Measurements from ENCODE around the gene HAO2.

Gene HAO2

DNA sequence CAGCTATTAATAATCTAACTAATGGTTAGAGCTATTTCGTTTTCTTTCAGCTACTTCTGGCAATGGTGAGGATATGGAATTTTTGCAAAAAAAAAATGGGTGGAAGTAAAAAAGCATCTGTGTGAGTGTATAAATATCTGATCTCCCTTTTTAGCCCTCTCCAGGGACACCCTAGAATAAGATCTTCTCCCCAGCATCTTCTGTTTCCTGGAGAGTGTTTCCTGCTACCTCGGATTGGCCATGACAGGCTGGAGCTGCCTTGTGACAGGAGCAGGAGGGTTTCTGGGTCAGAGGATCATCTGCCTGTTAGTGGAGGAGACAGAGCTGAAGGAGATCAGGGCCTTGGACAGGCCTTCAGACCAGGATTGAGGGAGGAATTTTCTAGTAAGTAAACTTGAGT is 70.2 kb downstream of the HAO2 start:
- no peak for DNase-seq (ENCODE audit: low read depth)

DNA sequence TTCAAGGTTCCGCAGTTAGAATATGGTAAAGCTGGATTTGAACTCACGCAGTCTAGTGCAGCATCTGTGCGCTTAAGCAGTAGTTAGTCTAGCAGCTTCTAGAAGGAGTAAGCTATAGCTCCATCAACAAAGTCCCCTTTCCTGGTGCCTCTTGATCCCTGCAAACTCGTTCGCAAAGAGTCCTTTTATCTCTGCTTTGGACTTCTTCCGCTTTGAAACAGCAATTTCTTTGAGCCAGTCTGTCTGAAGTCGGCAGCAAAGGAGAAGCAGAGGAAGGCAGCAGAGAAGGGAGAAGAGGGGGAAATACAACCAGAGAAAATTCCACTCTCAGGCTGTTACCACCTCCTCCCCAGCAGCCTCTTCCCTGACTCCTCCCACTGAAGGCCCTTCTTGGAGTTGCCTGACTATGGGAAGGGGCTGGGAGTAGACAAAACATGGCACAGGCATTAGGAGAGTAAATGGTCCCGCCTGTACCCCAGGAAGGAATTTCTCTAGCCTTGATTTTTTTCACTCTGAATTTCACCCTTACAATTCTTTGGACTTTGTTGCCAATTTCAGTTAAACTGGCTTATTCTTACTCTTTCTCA is 72.2 kb downstream of the HAO2 start:
- DNase-seq (ENCODE audit: low read depth), result no peak

GRCh38 chr1:119442756-119443155 is 74.2 kb downstream of the HAO2 start:
- no peak for DNase-seq (ENCODE audit: low read depth)

All from stimulated activated CD8-positive, alpha-beta memory T cell treated with anti-CD3 and anti-CD28 coated beads, Interleukin-12 subunit alpha, Interleukin-12 subunit beta, amount 100 ng/mL, for 1 hour (primary cell).